ENCODE results near the gene MINDY3.

GRCh38 chr10:15813415-15813814, 46.9 kb downstream of the MINDY3 start:
- TF ChIP-seq SNAI2 (CRISPR knock-in tag; IDR thresholded peaks at IDR 0.05) (no peak), TCF4 (CRISPR knock-in tag; IDR thresholded peaks at IDR 0.05; ENCODE audit: borderline replicate concordance) (no peak), ZFP3 (CRISPR knock-in tag; IDR thresholded peaks at IDR 0.05) (no peak), ZFP30 (CRISPR knock-in tag; IDR thresholded peaks at IDR 0.05) (no peak), ARNTL (CRISPR knock-in tag; IDR thresholded peaks at IDR 0.05; ENCODE audit: borderline replicate concordance, low read depth) (no peak), RARB (CRISPR knock-in tag; IDR thresholded peaks at IDR 0.05) (no peak), BACH2 (CRISPR knock-in tag; IDR thresholded peaks at IDR 0.05; ENCODE audit: borderline replicate concordance) (no peak), ZNF8 (CRISPR knock-in tag; IDR thresholded peaks at IDR 0.05) (no peak), CSRNP3 (CRISPR knock-in tag; IDR thresholded peaks at IDR 0.05) (no peak)
- TF ChIP-seq, protein P1, sequence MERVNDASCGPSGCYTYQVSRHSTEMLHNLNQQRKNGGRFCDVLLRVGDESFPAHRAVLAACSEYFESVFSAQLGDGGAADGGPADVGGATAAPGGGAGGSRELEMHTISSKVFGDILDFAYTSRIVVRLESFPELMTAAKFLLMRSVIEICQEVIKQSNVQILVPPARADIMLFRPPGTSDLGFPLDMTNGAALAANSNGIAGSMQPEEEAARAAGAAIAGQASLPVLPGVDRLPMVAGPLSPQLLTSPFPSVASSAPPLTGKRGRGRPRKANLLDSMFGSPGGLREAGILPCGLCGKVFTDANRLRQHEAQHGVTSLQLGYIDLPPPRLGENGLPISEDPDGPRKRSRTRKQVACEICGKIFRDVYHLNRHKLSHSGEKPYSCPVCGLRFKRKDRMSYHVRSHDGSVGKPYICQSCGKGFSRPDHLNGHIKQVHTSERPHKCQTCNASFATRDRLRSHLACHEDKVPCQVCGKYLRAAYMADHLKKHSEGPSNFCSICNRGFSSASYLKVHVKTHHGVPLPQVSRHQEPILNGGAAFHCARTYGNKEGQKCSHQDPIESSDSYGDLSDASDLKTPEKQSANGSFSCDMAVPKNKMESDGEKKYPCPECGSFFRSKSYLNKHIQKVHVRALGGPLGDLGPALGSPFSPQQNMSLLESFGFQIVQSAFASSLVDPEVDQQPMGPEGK (CRISPR knock-in tag; IDR thresholded peaks at IDR 0.05; ENCODE audit: borderline replicate concordance), result no peak
- TF ChIP-seq, protein P2, sequence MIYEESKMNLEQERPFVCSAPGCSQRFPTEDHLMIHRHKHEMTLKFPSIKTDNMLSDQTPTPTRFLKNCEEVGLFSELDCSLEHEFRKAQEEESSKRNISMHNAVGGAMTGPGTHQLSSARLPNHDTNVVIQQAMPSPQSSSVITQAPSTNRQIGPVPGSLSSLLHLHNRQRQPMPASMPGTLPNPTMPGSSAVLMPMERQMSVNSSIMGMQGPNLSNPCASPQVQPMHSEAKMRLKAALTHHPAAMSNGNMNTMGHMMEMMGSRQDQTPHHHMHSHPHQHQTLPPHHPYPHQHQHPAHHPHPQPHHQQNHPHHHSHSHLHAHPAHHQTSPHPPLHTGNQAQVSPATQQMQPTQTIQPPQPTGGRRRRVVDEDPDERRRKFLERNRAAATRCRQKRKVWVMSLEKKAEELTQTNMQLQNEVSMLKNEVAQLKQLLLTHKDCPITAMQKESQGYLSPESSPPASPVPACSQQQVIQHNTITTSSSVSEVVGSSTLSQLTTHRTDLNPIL (CRISPR knock-in tag; IDR thresholded peaks at IDR 0.05; ENCODE audit: low read depth), result no peak

All from SK-N-SH treated with all-trans-retinoic acid at 6 μM for 48 hours (cell line).